Measurements from ENCODE around the gene ACBD5. TPM values are rescaled to one million over a fixed set of nuclear protein-coding genes. Genes with fewer than 3 reads are reported as not detected.
"Not testable (repeated sequence)": the region's sequence is repeated elsewhere in the genome, so short reads cannot be mapped to it uniquely, and the experiment has no call there.

ACBD5 gene
- total RNA-seq, 2 experiments from 2014 or later: 21.3 to 22.5 TPM

DNA sequence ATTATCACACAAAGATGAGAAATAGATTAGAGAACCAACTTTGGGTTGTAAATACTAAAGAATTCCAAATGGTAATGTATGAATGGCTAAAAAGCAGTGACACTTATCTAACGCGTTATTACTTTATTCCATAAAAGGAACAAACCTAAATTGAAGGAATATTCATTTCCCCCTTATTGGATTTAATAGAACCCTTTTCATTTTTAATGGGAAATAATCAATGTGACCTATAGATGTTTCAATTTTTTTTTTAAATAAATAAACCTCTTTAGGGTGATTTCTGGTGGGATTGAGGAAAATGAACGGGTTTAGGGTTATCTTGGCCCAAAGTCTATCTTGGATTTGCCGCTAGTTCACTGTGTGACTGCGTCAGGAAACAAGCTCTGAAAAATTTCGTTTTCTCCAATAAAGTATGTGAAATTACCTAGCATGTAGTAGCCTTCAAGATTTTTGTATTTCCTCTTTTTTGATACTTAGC lies 1.9 kb upstream of the ACBD5 start:
- peaks cover 31% of the 10 kb centered on the region for H3K36me3 Mint-ChIP-seq (ENCODE audit: low read depth)
- ChIA-PET CTCF (interaction anchor here (0.7 to 2.9 kb wide), 7 partner anchors 10 to 262 kb away, joined by 3 to 21 read pairs (median 4); partner anchors contain the start of genes MASTL, RAB18 and YME1L1), POLR2A (interaction anchor here (0.6 to 2.8 kb wide), 14 partner anchors 10 to 1290 kb away, joined by 3 to 123 read pairs (median 7); partner anchors contain the start of genes ANKRD26, MASTL, RAB18 and WAC)
- peaks cover 34% of the 10 kb centered on the region for H3K4me1 ChIP-seq (ENCODE audit: insufficient read depth, low read length)
- H3K9me3 ChIP-seq (ENCODE audit: control insufficient read depth in 1 of 2, insufficient read depth in 1 of 2, low read length in 2 of 2): no peaks in the 10 kb centered on the region
- H3K27me3 ChIP-seq (ENCODE audit: control insufficient read depth in 1 of 2, insufficient read depth in 2 of 2, low read length in 2 of 2): no peaks in the 10 kb centered on the region
- no peak for DNase-seq
- intact Hi-C loops (cut with DNase I, micrococcal nuclease): loop anchor here (1.0 to 10.0 kb wide), 8 partner anchors 16 to 1290 kb away; partner anchors contain the start of genes ABI1 (in 2 of the 2), RAB18 (in 1 of the 2), WAC (in 1 of the 2) and YME1L1 (in 1 of the 2)
- TF ChIP-seq CTCF (IDR thresholded peaks at IDR 0.05): peak; percentile 9
- ATAC-seq (ENCODE audit: poor library complexity): peak; percentile 18
- H3K4me1 Mint-ChIP-seq (ENCODE audit: low read depth): peaks cover 50% of the 10 kb centered on the region
- peak overlapping the region; percentile 92 for H3K4me3 ChIP-seq (ENCODE audit: low read length)
- H3K36me3 ChIP-seq (ENCODE audit: insufficient read depth, low read length): no peaks in the 10 kb centered on the region
- H3K4me3 Mint-ChIP-seq: peak overlapping the region; percentile 88
- no peaks in the 10 kb centered on the region for H3K9me3 Mint-ChIP-seq
- H3K27me3 Mint-ChIP-seq: no peaks in the 10 kb centered on the region
- peak overlapping the region; percentile 94 for H3K27ac Mint-ChIP-seq
- H3K27ac ChIP-seq (ENCODE audit: low read depth in 1 of 2, low read length in 2 of 2): peak overlapping the region; percentile 85 to 97

DNA sequence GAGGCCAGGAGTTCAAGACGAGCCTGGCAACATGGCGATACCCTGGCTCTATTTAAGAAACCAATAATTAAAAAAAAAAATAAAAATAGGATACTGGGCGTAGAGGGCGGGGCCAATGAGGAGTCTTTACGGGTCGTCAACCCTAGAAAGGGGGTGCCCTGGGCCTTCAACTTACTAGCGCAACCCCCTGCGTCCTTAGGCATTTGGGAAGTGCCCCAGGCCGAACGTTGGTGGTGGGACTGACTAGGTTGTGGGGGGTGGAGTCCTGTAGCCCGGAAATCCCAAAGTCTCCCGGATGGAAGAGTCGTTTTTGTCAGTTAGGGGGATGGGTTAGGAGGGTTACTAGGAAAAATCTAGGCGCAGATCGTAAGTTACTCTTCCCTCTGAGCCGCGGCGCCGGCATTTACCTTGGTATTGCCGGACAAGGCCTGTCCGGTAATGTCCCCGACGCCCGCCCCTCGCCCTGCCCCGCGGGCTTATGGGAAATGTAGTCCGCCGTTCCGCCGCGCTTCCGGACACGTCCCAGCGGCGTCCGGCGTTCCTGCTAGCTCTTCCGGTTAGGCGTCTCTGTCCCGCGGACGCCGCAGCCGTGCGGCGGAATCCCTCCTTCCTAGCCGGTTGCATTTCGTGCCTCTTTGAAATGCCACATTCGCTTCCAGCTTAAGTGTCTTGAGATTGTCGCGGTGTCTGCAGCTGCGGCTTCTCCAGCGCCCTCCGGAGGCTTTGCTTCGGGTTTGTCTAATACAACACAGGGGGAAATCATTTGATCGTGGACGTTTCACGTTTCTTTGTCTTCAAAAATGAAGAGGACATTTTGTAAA lies 1.3 kb upstream of the ACBD5 start:
- Mint-ChIP-seq H3K36me3 (ENCODE audit: low read depth) (peaks cover 31% of the 10 kb centered on the region), H3K27ac (peak overlapping the region; percentile 94), H3K9me3 (no peaks in the 10 kb centered on the region), H3K27me3 (no peaks in the 10 kb centered on the region), H3K4me1 (ENCODE audit: low read depth) (peaks cover 50% of the 10 kb centered on the region), H3K4me3 (peak overlapping the region; percentile 88)
- Histone ChIP-seq H3K4me3 (ENCODE audit: low read length) (peak overlapping the region; percentile 92), H3K4me1 (ENCODE audit: insufficient read depth, low read length) (peaks cover 35% of the 10 kb centered on the region), H3K27me3 (ENCODE audit: control insufficient read depth in 1 of 2, insufficient read depth in 2 of 2, low read length in 2 of 2) (no peaks in the 10 kb centered on the region), H3K36me3 (ENCODE audit: insufficient read depth, low read length) (no peaks in the 10 kb centered on the region), H3K9me3 (ENCODE audit: control insufficient read depth in 1 of 2, insufficient read depth in 1 of 2, low read length in 2 of 2) (no peaks in the 10 kb centered on the region), H3K27ac (ENCODE audit: low read depth in 1 of 2, low read length in 2 of 2) (peak overlapping the region; percentile 85 to 97)
- ChIA-PET POLR2A (interaction anchor here (0.9 to 2.8 kb wide), 12 partner anchors 11 to 1291 kb away, joined by 3 to 123 read pairs (median 10); partner anchors contain the start of genes ANKRD26, MASTL, RAB18 and WAC), CTCF (interaction anchor here (0.7 to 2.9 kb wide), 8 partner anchors 10 to 263 kb away, joined by 3 to 21 read pairs (median 4); partner anchors contain the start of genes MASTL, RAB18 and YME1L1)
- intact Hi-C loops (cut with DNase I, micrococcal nuclease): loop anchor here (1.0 to 10.0 kb wide), 9 partner anchors 17 to 1291 kb away; partner anchors contain the start of genes ABI1 (in 2 of the 2), MASTL (in 1 of the 2), RAB18 (in 1 of the 2) and WAC (in 1 of the 2)
- peak; percentile 49 for TF ChIP-seq CTCF (IDR thresholded peaks at IDR 0.05)
- ATAC-seq (ENCODE audit: poor library complexity) (peak; percentile 61), DNase-seq (peak; percentile 70 to 95 (median 84))

DNA sequence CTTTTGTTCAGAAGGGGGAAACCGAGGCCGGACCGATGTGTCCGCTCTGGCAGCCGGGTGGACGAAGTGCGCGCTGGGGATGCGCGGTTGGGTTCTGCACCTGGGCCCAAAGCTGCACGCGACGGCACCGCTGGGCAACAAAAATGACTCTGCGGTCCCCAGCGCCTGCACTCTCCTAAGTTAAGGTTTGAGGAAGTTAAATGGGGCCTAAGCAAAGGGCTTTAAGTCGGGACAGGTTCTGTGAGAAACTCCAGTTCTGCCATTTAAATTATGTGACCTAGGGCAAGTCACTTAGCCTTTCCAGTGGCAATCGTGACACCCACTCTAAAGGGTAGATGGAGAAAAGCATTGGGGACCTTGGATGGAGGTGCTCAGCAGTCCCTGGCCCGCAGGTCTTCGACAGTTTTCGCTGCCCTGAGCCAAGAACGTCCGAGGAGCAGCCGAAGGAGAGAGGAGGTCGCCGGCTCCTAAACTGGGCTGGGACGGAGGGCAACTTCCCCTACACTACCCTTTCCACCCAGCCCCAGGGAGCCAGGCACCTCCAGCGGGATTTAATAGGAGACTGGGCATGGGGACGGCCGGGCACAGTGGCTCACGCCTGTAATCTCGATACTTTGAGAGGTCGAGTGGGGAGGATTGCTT lies 534 bp upstream of the ACBD5 start:
- Histone ChIP-seq H3K27ac (ENCODE audit: low read depth in 1 of 2, low read length in 2 of 2) (peak overlapping the region; percentile 85 to 97), H3K36me3 (ENCODE audit: insufficient read depth, low read length) (no peaks in the 10 kb centered on the region), H3K27me3 (ENCODE audit: control insufficient read depth in 1 of 2, insufficient read depth in 2 of 2, low read length in 2 of 2) (no peaks in the 10 kb centered on the region), H3K9me3 (ENCODE audit: control insufficient read depth in 1 of 2, insufficient read depth in 1 of 2, low read length in 2 of 2) (no peaks in the 10 kb centered on the region), H3K4me1 (ENCODE audit: insufficient read depth, low read length) (peaks cover 35% of the 10 kb centered on the region), H3K4me3 (ENCODE audit: low read length) (peak overlapping the region; percentile 92)
- DNase-seq: peak in 4 of 14 experiments; percentile 24 to 75 (median 49)
- Mint-ChIP-seq H3K27me3 (no peaks in the 10 kb centered on the region), H3K9me3 (no peaks in the 10 kb centered on the region), H3K4me3 (peak overlapping the region; percentile 88), H3K27ac (peak overlapping the region; percentile 94), H3K36me3 (ENCODE audit: low read depth) (peaks cover 31% of the 10 kb centered on the region), H3K4me1 (ENCODE audit: low read depth) (peaks cover 50% of the 10 kb centered on the region)
- no peak for TF ChIP-seq CTCF (IDR thresholded peaks at IDR 0.05)
- ChIA-PET POLR2A (interaction anchor here (0.6 to 2.8 kb wide), 7 partner anchors 10 to 1292 kb away, joined by 3 to 44 read pairs (median 9); partner anchors contain the start of genes MASTL, RAB18, WAC and YME1L1), CTCF (no interaction called here)
- ATAC-seq (ENCODE audit: poor library complexity): peak; percentile 18
- intact Hi-C loops (cut with DNase I, micrococcal nuclease): loop anchor here (1.0 to 10.0 kb wide), 5 partner anchors 51 to 1124 kb away; partner anchors contain the start of genes ABI1 (in 2 of the 2), MASTL (in 1 of the 2) and RAB18 (in 1 of the 2)

DNA sequence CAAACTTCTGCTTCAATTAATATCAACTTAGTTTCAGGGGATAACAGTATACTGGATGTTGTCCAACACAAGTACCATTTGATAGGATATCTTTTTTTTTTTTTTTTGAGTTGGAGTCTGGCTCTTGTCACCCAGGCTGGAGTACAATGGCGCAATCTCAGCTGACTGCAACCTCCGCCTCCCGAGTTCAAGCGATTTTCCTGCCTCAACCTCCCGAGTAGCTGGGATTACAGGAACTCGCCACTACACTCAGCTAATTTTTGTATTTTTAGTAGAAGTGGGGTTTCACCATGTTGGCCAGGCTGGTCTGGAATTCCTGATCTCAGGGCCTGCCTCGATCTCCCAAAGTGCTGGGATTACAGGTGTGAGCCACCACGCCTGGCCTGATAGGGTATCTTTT lies 3.1 kb downstream of the ACBD5 start:
- H3K27ac Mint-ChIP-seq; ATAC-seq (ENCODE audit: poor library complexity); DNase-seq; H3K4me3 ChIP-seq (ENCODE audit: low read length); H3K27ac ChIP-seq (ENCODE audit: low read depth in 1 of 2, low read length in 2 of 2); H3K4me3 Mint-ChIP-seq; H3K9me3 ChIP-seq (ENCODE audit: control insufficient read depth in 1 of 2, insufficient read depth in 1 of 2, low read length in 2 of 2); H3K9me3 Mint-ChIP-seq; intact Hi-C loops (cut with DNase I, micrococcal nuclease); H3K27me3 ChIP-seq (ENCODE audit: control insufficient read depth in 1 of 2, insufficient read depth in 2 of 2, low read length in 2 of 2); H3K27me3 Mint-ChIP-seq: not testable (repeated sequence)
- CTCF ChIA-PET: interaction anchor here (1.6 to 2.6 kb wide), 2 partner anchors 13 to 15 kb away, joined by 5 to 8 read pairs; no protein-coding TSS in a partner anchor
- H3K4me1 Mint-ChIP-seq (ENCODE audit: low read depth): peaks cover 33% of the 10 kb centered on the region
- POLR2A ChIA-PET: interaction anchor here (1.7 kb wide), 1 partner anchor 83 kb away, joined by 7 read pairs; the partner anchor contains the start of gene YME1L1
- Histone ChIP-seq H3K36me3 (ENCODE audit: insufficient read depth, low read length) (peaks cover 15% of the 10 kb centered on the region), H3K4me1 (ENCODE audit: insufficient read depth, low read length) (peaks cover 31% of the 10 kb centered on the region)
- peaks cover 41% of the 10 kb centered on the region for H3K36me3 Mint-ChIP-seq (ENCODE audit: low read depth)
